Fibroblast of skin of abdomen (primary cell): ENCODE measurements around the gene RCN1.
A peak's percentile ranks its signal among the peaks of the same experiment; 100 is the strongest.

ENCODE experiments used
- DNase-seq: peaks from one replicate; pipeline ENCODE4 v3.0.0-alpha.2; 2013

Gene RCN1

GRCh38 chr11:32154275-32154674, 63.4 kb downstream of the RCN1 start:
- peak; percentile 35 for DNase-seq
